IMR-90 (cell line): ENCODE measurements around the gene RBM28. TPM values are rescaled to one million over a fixed set of nuclear protein-coding genes. Genes with fewer than 3 reads are reported as not detected.

Experiments used
- ATAC-seq: fragments of 200-7000 bp; cut with Tn5 transposase; 2 replicates; pipeline ENCODE4 v1.9.1; 2020; ENCODE audit warnings: low read depth, mild to moderate bottlenecking, moderate library complexity
- BruUV-seq: library from RNA; stranded (reverse); fragments of 400-500 nt; replicated peaks from 2 replicates; lab custom pipeline; 2021; lab: Mats Ljungman, UMichigan
- CTCF ChIA-PET: fragments of 300-600 bp; formaldehyde crosslinking; extraction: SDS; loops from one replicate; lab custom pipeline; 2021; ENCODE audit warnings: antibody characterized with exemption; lab: Yijun Ruan, JAX
- POLR2A ChIA-PET: fragments of 300-600 bp; sonication (Branson Sonifier 250); formaldehyde crosslinking; loops from one replicate; lab custom pipeline; 2022; ENCODE audit warnings: antibody characterized with exemption; ENCODE audit not compliant: unreplicated experiment; lab: Charles Lee
- DNase-seq: peaks from one replicate; pipeline ENCODE4 v3.0.0; 2013
- H2AFZ ChIP-seq: replicated peaks from 2 replicates; pipeline ENCODE3; 2013; ENCODE audit warnings: low read length, mild to moderate bottlenecking; ENCODE audit not compliant: poor library complexity
- H2AK5ac ChIP-seq: 2 replicates; pipeline ENCODE4 v1.6.1; 2013; ENCODE audit warnings: low read depth, low read length, inconsistent platforms
- H2AK9ac ChIP-seq: replicated peaks from 2 replicates; pipeline ENCODE3; 2013; ENCODE audit warnings: mild to moderate bottlenecking, low read depth, low read length, moderate library complexity; ENCODE audit not compliant: poor library complexity
- H2BK120ac ChIP-seq: 2 replicates; pipeline ENCODE4 v1.6.1; 2013; ENCODE audit warnings: low read depth, low read length, inconsistent platforms
- H2BK15ac ChIP-seq: 3 replicates; pipeline ENCODE4 v1.6.1; 2013; ENCODE audit warnings: low read depth, low read length, inconsistent platforms
- H2BK20ac ChIP-seq: 2 replicates; pipeline ENCODE4 v1.6.1; 2013; ENCODE audit warnings: low read depth, mild to moderate bottlenecking, inconsistent platforms, low read length, moderate library complexity
- H2BK5ac ChIP-seq: 2 replicates; pipeline ENCODE4 v1.6.1; 2013; ENCODE audit warnings: mild to moderate bottlenecking, low read depth, low read length, inconsistent platforms; ENCODE audit not compliant: poor library complexity, severe bottlenecking
- H3K14ac ChIP-seq: replicated peaks from 2 replicates; pipeline ENCODE4 v1.6.1; 2013; ENCODE audit warnings: low read depth, low read length, inconsistent platforms
- H3K18ac ChIP-seq: 2 replicates; pipeline ENCODE4 v1.6.1; 2013; ENCODE audit warnings: low read depth, low read length, control low read depth
- H3K23ac ChIP-seq: 2 replicates; pipeline ENCODE4 v1.6.1; 2013; ENCODE audit warnings: low read depth, low read length, inconsistent platforms
- H3K27ac ChIP-seq: 2 replicates; pipeline ENCODE4 v1.5.1; 2013; ENCODE audit warnings: mild to moderate bottlenecking, control low read depth, low read length; ENCODE audit not compliant: insufficient read depth
- H3K27me3 ChIP-seq: 2 replicates; pipeline ENCODE4 v1.6.1; 2013; ENCODE audit warnings: low read length; ENCODE audit not compliant: control insufficient read depth, insufficient read depth
- H3K36me3 ChIP-seq: 2 replicates; pipeline ENCODE4 v1.6.1; 2013; ENCODE audit warnings: low read length, mixed read lengths; ENCODE audit not compliant: control insufficient read depth, insufficient read depth
- H3K4ac ChIP-seq: 2 replicates; pipeline ENCODE4 v1.6.1; 2013; ENCODE audit warnings: low read depth, low read length, inconsistent platforms
- H3K4me1 ChIP-seq: 2 replicates; pipeline ENCODE4 v1.6.1; 2013; ENCODE audit warnings: low read length, mixed read lengths; ENCODE audit not compliant: control insufficient read depth, insufficient read depth
- H3K4me2 ChIP-seq: 2 replicates; pipeline ENCODE4 v1.6.1; 2013; ENCODE audit warnings: low read depth, mild to moderate bottlenecking, control low read depth, low read length, moderate library complexity
- H3K4me3 ChIP-seq: 2 replicates; pipeline ENCODE4 v1.5.1; 2013; ENCODE audit warnings: low read depth, mild to moderate bottlenecking, control low read depth, low read length, moderate library complexity; ENCODE audit not compliant: insufficient read depth
- H3K56ac ChIP-seq: 2 replicates; pipeline ENCODE4 v1.6.1; 2013; ENCODE audit warnings: low read length, inconsistent platforms; ENCODE audit not compliant: insufficient read depth; ENCODE audit errors: extremely low read depth
- H3K79me1 ChIP-seq, 2 experiments: 2 replicates each; pipeline ENCODE4 v1.6.1; 2013; ENCODE audit warnings: low read length in 2 of 2, inconsistent platforms in 1 of 2, low read depth in 1 of 2
- H3K9ac ChIP-seq: 2 replicates; pipeline ENCODE4 v1.6.1; 2013; ENCODE audit warnings: low read depth, low read length, control low read depth
- H3K9me1 ChIP-seq: 2 replicates; pipeline ENCODE4 v1.6.1; 2013; ENCODE audit warnings: low read length, inconsistent platforms; ENCODE audit not compliant: insufficient read depth
- H3K9me3 ChIP-seq: 2 replicates; pipeline ENCODE4 v1.6.1; 2013; ENCODE audit warnings: low read length; ENCODE audit not compliant: control insufficient read depth, insufficient read depth
- H4K20me1 ChIP-seq: 2 replicates; pipeline ENCODE4 v1.6.1; 2013; ENCODE audit warnings: low read length, inconsistent platforms; ENCODE audit not compliant: insufficient read depth
- H4K5ac ChIP-seq: 2 replicates; pipeline ENCODE4 v1.6.1; 2013; ENCODE audit warnings: mild to moderate bottlenecking, low read depth, low read length, control low read depth
- H4K8ac ChIP-seq, 2 experiments: 2 replicates each; pipeline ENCODE4 v1.6.1; 2013; ENCODE audit warnings: low read depth in 2 of 2, low read length in 2 of 2, control low read depth in 1 of 2, inconsistent platforms in 1 of 2
- H4K91ac ChIP-seq: 2 replicates; pipeline ENCODE4 v1.6.1; 2013; ENCODE audit warnings: low read depth, low read length, inconsistent platforms; ENCODE audit not compliant: insufficient read depth
- BHLHE40 ChIP-seq: fragments of 150-350 bp; IDR thresholded peaks from 2 replicates; pipeline ENCODE4 v1.6.1; 2016; ENCODE audit warnings: mild to moderate bottlenecking, low read depth, low read length
- CEBPB ChIP-seq: IDR thresholded peaks from 2 replicates; pipeline ENCODE4 v1.6.1; 2012; ENCODE audit warnings: low read depth, low read length, improper control_type of control experiment
- CHD1 ChIP-seq: IDR thresholded peaks from 2 replicates; pipeline ENCODE4 v1.6.1; 2012; ENCODE audit warnings: low read depth, low read length, improper control_type of control experiment
- CTCF ChIP-seq: conservative IDR thresholded peaks from 2 replicates; pipeline ENCODE4 v1.5.1; 2012; ENCODE audit warnings: mild to moderate bottlenecking, low read depth, low read length, improper control_type of control experiment
- ELK1 ChIP-seq: fragments of 150-350 bp; IDR thresholded peaks from 2 replicates; pipeline ENCODE4 v1.6.1; 2016; ENCODE audit warnings: low read depth, mild to moderate bottlenecking, low read length, moderate library complexity, borderline replicate concordance
- FOS ChIP-seq: fragments of 150-350 bp; IDR thresholded peaks from 2 replicates; pipeline ENCODE4 v1.6.1; 2016; ENCODE audit warnings: low read depth, low read length
- MAFK ChIP-seq: IDR thresholded peaks from 2 replicates; pipeline ENCODE4 v1.6.1; 2012; ENCODE audit warnings: low read depth, low read length, improper control_type of control experiment
- MAZ ChIP-seq: IDR thresholded peaks from 2 replicates; pipeline ENCODE4 v1.6.1; 2012; ENCODE audit warnings: low read depth, mild to moderate bottlenecking, low read length, improper control_type of control experiment, moderate library complexity, borderline replicate concordance
- MXI1 ChIP-seq: IDR thresholded peaks from 2 replicates; pipeline ENCODE4 v1.6.1; 2012; ENCODE audit warnings: low read depth, mild to moderate bottlenecking, low read length, moderate library complexity, borderline replicate concordance
- NFE2L2 ChIP-seq: fragments of 150-350 bp; IDR thresholded peaks from 2 replicates; pipeline ENCODE4 v1.6.1; 2016; ENCODE audit warnings: low read depth, mild to moderate bottlenecking, low read length
- POLR2A ChIP-seq: IDR thresholded peaks from 2 replicates; pipeline ENCODE4 v1.6.1; 2012; ENCODE audit warnings: mild to moderate bottlenecking, low read depth, low read length
- RAD21 ChIP-seq: IDR thresholded peaks from 2 replicates; pipeline ENCODE4 v1.6.1; 2012; ENCODE audit warnings: low read length, improper control_type of control experiment
- RFX5 ChIP-seq: IDR thresholded peaks from 2 replicates; pipeline ENCODE4 v1.8.0; 2012; ENCODE audit warnings: low read depth, mild to moderate bottlenecking, low read length, moderate library complexity
- SMC3 ChIP-seq: fragments of 150-350 bp; IDR thresholded peaks from 2 replicates; pipeline ENCODE4 v1.6.1; 2016; ENCODE audit warnings: low read depth, mild to moderate bottlenecking, antibody characterized with exemption, low read length, moderate library complexity
- USF2 ChIP-seq: fragments of 150-350 bp; IDR thresholded peaks from 2 replicates; pipeline ENCODE4 v1.6.1; 2017; ENCODE audit warnings: mild to moderate bottlenecking, antibody characterized with exemption, low read length, low read depth
- WGBS, 2 experiments: methylation state at CpG; one replicate each; pipeline versions ENCODE4 v1.1.5 to v1.1.7; 2013; ENCODE audit warnings: missing lambda C conversion rate in 2 of 2; ENCODE audit not compliant: insufficient read length in 1 of 2; ENCODE audit errors: extremely low coverage in 2 of 2; 5-methylcytosine and 5-hydroxymethylcytosine counted together
- dilution Hi-C: fragments of 300-500 bp; cut with HindIII; formaldehyde crosslinking; loops from one replicate; pipeline ENCODE4 v1.14.3; 2018; ENCODE audit warnings: low sequenced_read_pairs; ENCODE audit not compliant: unreplicated experiment
- in situ Hi-C: fragments of 300-500 bp; cut with MboI; formaldehyde crosslinking; loops from 3 replicates; pipeline ENCODE4 v1.14.3; 2019; ENCODE audit warnings: low sequenced_read_pairs, inconsistent platforms, mixed read lengths
- intact Hi-C: fragments of 100-400 bp; cut with micrococcal nuclease; formaldehyde crosslinking; loops from 2 replicates; pipeline ENCODE4 v1.10.0; 2022
- polyA plus RNA-seq, 3 experiments: library from polyadenylated mRNA; depleted of rRNA; stranded (reverse); fragments of >200 nt; gene quantifications; 2 replicates each; pipeline ENCODE4 v1.2.3, GENCODE V29; 2012; ENCODE audit warnings: low replicate concordance in 1 of 3
- total RNA-seq: library from RNA; depleted of rRNA; stranded (reverse); fragments of >200 nt; gene quantifications from 2 replicates; pipeline ENCODE4 v1.2.3, GENCODE V29; 2012

Gene RBM28
- total and polyA plus RNA-seq, 2 of the 4 experiments (the other 2 are of a cell fraction), result 12.4 to 20.4 TPM

GRCh38 chr7:128389618-128390329, 46.1 kb upstream of the RBM28 start:
- dilution Hi-C loops, result no loop called here
- Histone ChIP-seq H2AFZ (no peak overlapping the region), H3K4me2 (no peak overlapping the region), H3K27ac (no peak overlapping the region), H3K9me1 (no peaks in the 10 kb centered on the region), H3K56ac (no peak overlapping the region), H3K27me3 (peaks cover 18% of the 10 kb centered on the region), H4K91ac (no peak overlapping the region), H3K23ac (no peak overlapping the region), H3K79me1 (no peaks in the 10 kb centered on the region), H2BK5ac (no peak overlapping the region), H3K9ac (no peak overlapping the region), H4K5ac (no peak overlapping the region), H2BK20ac (no peak overlapping the region), H2AK9ac (no peak overlapping the region), H3K14ac (no peak overlapping the region), H2BK120ac (no peak overlapping the region), H3K36me3 (peaks cover 20% of the 10 kb centered on the region), H2BK15ac (no peak overlapping the region), H4K8ac (no peak overlapping the region), H3K18ac (no peak overlapping the region), H3K4ac (no peak overlapping the region), H3K4me1 (no peaks in the 10 kb centered on the region), H3K4me3 (no peak overlapping the region), H2AK5ac (no peak overlapping the region), H4K20me1 (peaks cover 9% of the 10 kb centered on the region; the same call in 1 of the 2 replicates), H3K9me3 (no peaks in the 10 kb centered on the region)
- intact Hi-C loops, result no loop called here
- ATAC-seq (no peak), DNase-seq (no peak)
- in situ Hi-C loops, result no loop called here
- no TSS peak for BruUV-seq
- ChIA-PET CTCF (interaction anchor here (3.8 kb wide), 1 partner anchor 44 kb away, joined by 66 read pairs; the partner anchor contains the start of gene RBM28), POLR2A (interaction anchor here (0.6 kb wide), 1 partner anchor 42 kb away, joined by 3 read pairs; no protein-coding TSS in a partner anchor)
- 60% methylated on average over 3 of the region's 9 CpGs; no CpG with 5 or more reads in 1 of the 2 experiments for WGBS, 2 experiments
- TF ChIP-seq MXI1 (no peak), CEBPB (no peak), MAFK (no peak), RFX5 (no peak), BHLHE40 (no peak), MAZ (no peak), POLR2A (no peak), NFE2L2 (no peak), USF2 (no peak), FOS (no peak), RAD21 (no peak), CHD1 (no peak), ELK1 (no peak), CTCF (no peak), SMC3 (no peak)
